WERI-Rb-1 (cell line): ENCODE measurements around the gene PLSCR3.
A peak's percentile ranks its signal among the peaks of the same experiment; 100 is the strongest.

ENCODE experiments used
- DNase-seq: peaks from one replicate; pipeline ENCODE4 v3.0.0-alpha.2; 2020
- H3K27ac ChIP-seq: fragments of 250-450 bp; sonication (Bioruptor Pico); 2 replicates; pipeline ENCODE4 v1.5.1; 2020; ENCODE audit warnings: mild to moderate bottlenecking, moderate library complexity
- H3K27me3 ChIP-seq: fragments of 250-450 bp; sonication (Bioruptor Pico); 2 replicates; pipeline ENCODE4 v1.5.1; 2021; ENCODE audit warnings: mild to moderate bottlenecking, low read depth, moderate library complexity; ENCODE audit not compliant: insufficient read depth, severe bottlenecking
- H3K36me3 ChIP-seq: fragments of 250-450 bp; sonication (Bioruptor Pico); 2 replicates; pipeline ENCODE4 v1.5.1; 2020; ENCODE audit warnings: mild to moderate bottlenecking, moderate library complexity
- H3K4me3 ChIP-seq: 2 replicates; pipeline ENCODE4 v1.5.1; 2011; ENCODE audit warnings: low read depth, mild to moderate bottlenecking, control low read depth, low read length
- H3K9me3 ChIP-seq: fragments of 250-450 bp; sonication (Bioruptor Pico); 2 replicates; pipeline ENCODE4 v1.5.1; 2021; ENCODE audit warnings: mild to moderate bottlenecking, moderate library complexity; ENCODE audit not compliant: severe bottlenecking
- CTCF ChIP-seq: IDR thresholded peaks from 2 replicates; pipeline ENCODE4 v1.5.1; 2011; ENCODE audit warnings: low read depth, mild to moderate bottlenecking, control low read depth, inconsistent platforms, low read length

Gene PLSCR3

GRCh38 chr17:7356756-7357155 lies 37.6 kb downstream of the PLSCR3 start:
- Histone ChIP-seq H3K9me3 (no peaks in the 10 kb centered on the region), H3K27ac (no peak overlapping the region), H3K36me3 (no peaks in the 10 kb centered on the region), H3K27me3 (no peaks in the 10 kb centered on the region), H3K4me3 (no peak overlapping the region)
- no peak for DNase-seq
- TF ChIP-seq CTCF: no peak

GRCh38 chr17:7356072-7356549 lies 38.2 kb downstream of the PLSCR3 start:
- H3K27me3 ChIP-seq: no peaks in the 10 kb centered on the region
- peak; percentile 98 for TF ChIP-seq CTCF
- no peak overlapping the region for H3K4me3 ChIP-seq
- DNase-seq: peak; percentile 93
- H3K9me3 ChIP-seq: no peaks in the 10 kb centered on the region
- H3K27ac ChIP-seq: no peak overlapping the region
- no peaks in the 10 kb centered on the region for H3K36me3 ChIP-seq

- no peak overlapping the region for H3K4me3 ChIP-seq
- DNase-seq: no peak
- no peak overlapping the region for H3K27ac ChIP-seq
- no peaks in the 10 kb centered on the region for H3K27me3 ChIP-seq
- H3K9me3 ChIP-seq: no peaks in the 10 kb centered on the region
- no peaks in the 10 kb centered on the region for H3K36me3 ChIP-seq
- TF ChIP-seq CTCF: no peak
These were observed 38.8 kb downstream of the PLSCR3 start for GRCh38 chr17:7355573-7355972.

- H3K36me3 ChIP-seq: no peaks in the 10 kb centered on the region
- no peak within 1 kb of the TSS for H3K4me3 ChIP-seq
- H3K27me3 ChIP-seq: no peaks in the 10 kb centered on the region
- DNase-seq: no peak
- no peak within 1 kb of the TSS for H3K27ac ChIP-seq
- H3K9me3 ChIP-seq: no peaks in the 10 kb centered on the region
- no peak for TF ChIP-seq CTCF
These were observed 39.3 kb downstream of the PLSCR3 start, which contains the start of gene TMEM95 for GRCh38 chr17:7355053-7355452. TMEM95 (plus strand) TSS chr17:7355156; CDS start chr17:7355205, 49 bp downstream.

GRCh38 chr17:7354262-7354843 lies 40.0 kb downstream of the PLSCR3 start:
- no peak for TF ChIP-seq CTCF
- Histone ChIP-seq H3K9me3 (no peaks in the 10 kb centered on the region), H3K4me3 (no peak overlapping the region), H3K36me3 (no peaks in the 10 kb centered on the region), H3K27ac (no peak overlapping the region), H3K27me3 (no peaks in the 10 kb centered on the region)
- no peak for DNase-seq
